K562 (cell line): ENCODE measurements around the gene DNASE2B. TPM values are rescaled to one million over a fixed set of nuclear protein-coding genes. Genes with fewer than 3 reads are reported as not detected.
A peak's percentile ranks its signal among the peaks of the same experiment; 100 is the strongest.

ENCODE experiments used
- ATAC-seq: fragments of 200-7000 bp; cut with Tn5 transposase; 3 replicates; pipeline ENCODE4 v1.9.1; 2020; ENCODE audit warnings: moderate library complexity
- BruUV-seq: library from RNA; stranded (reverse); fragments of 400-500 nt; replicated peaks from 2 replicates; lab custom pipeline; 2021; lab: Mats Ljungman, UMichigan
- CTCF ChIA-PET: fragments of 300-600 bp; formaldehyde crosslinking; extraction: SDS; loops from one replicate; lab custom pipeline; 2021; ENCODE audit warnings: low intra/inter-chr PET ratio; lab: Yijun Ruan, JAX
- POLR2A ChIA-PET: fragments of 300-600, 350-650 bp; sonication (Branson Sonifier 250); formaldehyde crosslinking; extraction: SDS; loops from one replicate; lab custom pipeline; 2021; ENCODE audit warnings: antibody characterized with exemption, inconsistent platforms; lab: Yijun Ruan, JAX
- DNase-seq, 4 experiments: peaks; one replicate each; pipeline versions ENCODE4 v3.0.0 to v3.0.0-alpha.2; 2011 to 2018; ENCODE audit warnings: low spot score in 3 of 4, mixed read lengths in 3 of 4; ENCODE audit errors: extremely low read depth in 1 of 4
- FAIRE-seq: peaks from 2 replicates; lab custom pipeline; 2011; peaks lifted over from hg19 to GRCh38; lab: Jason Lieb, UNC
- H2AFZ ChIP-seq: 2 replicates; pipeline ENCODE4 v1.6.0; 2011; ENCODE audit warnings: low read depth, low read length, control low read depth, inconsistent platforms
- H3K27ac ChIP-seq: fragments of 200-600 bp; 3 replicates; pipeline ENCODE4 v1.8.0; 2011; ENCODE audit warnings: low read depth, mild to moderate bottlenecking, control low read depth, inconsistent platforms, low read length, moderate library complexity, mixed read lengths; ENCODE audit errors: extremely low read depth
- H3K27me3 ChIP-seq, 2 experiments: fragments of 300-600 bp in 1 of 2; 2 replicates in 1 of 2; 3 replicates in 1 of 2; pipeline versions ENCODE4 v1.6.0 to v1.8.0; 2011; ENCODE audit warnings: inconsistent platforms in 2 of 2, low read length in 2 of 2, mild to moderate bottlenecking in 1 of 2, mixed read lengths in 1 of 2, moderate library complexity in 1 of 2; ENCODE audit not compliant: control insufficient read depth in 2 of 2, insufficient read depth in 2 of 2
- H3K36me3 ChIP-seq: fragments of 300-600 bp; 3 replicates; pipeline ENCODE4 v1.8.0; 2011; ENCODE audit warnings: mild to moderate bottlenecking, low read length, inconsistent platforms; ENCODE audit not compliant: control insufficient read depth, insufficient read depth
- H3K4me1 ChIP-seq, 2 experiments: fragments of 200-600 bp in 1 of 2; replicated peaks in 1 of 2; 2 replicates in 1 of 2; 3 replicates in 1 of 2; pipeline versions ENCODE4 v1.5.1 to v1.8.0; 2011; ENCODE audit warnings: inconsistent platforms in 2 of 2, low read length in 2 of 2, mild to moderate bottlenecking in 1 of 2, mixed read lengths in 1 of 2, moderate library complexity in 1 of 2; ENCODE audit not compliant: control insufficient read depth in 2 of 2, insufficient read depth in 2 of 2
- H3K4me2 ChIP-seq: 2 replicates; pipeline ENCODE4 v1.6.1; 2011; ENCODE audit warnings: low read length, control low read depth, inconsistent platforms, mixed read lengths; ENCODE audit not compliant: insufficient read depth
- H3K4me3 ChIP-seq: fragments of 200-600 bp; sonication (generic), shearing (Covaris generic); 2 replicates; pipeline ENCODE4 v1.5.1; 2016; ENCODE audit warnings: control low read depth, inconsistent platforms
- H3K79me2 ChIP-seq: fragments of 200-600 bp; 3 replicates; pipeline ENCODE4 v1.8.0; 2011; ENCODE audit warnings: low read length, inconsistent platforms; ENCODE audit not compliant: control insufficient read depth, insufficient read depth
- H3K9ac ChIP-seq, 2 experiments: 2 replicates each; pipeline versions ENCODE4 v1.6.0 to v1.6.1; 2011; ENCODE audit warnings: low read depth in 2 of 2, low read length in 2 of 2, control low read depth in 1 of 2, inconsistent platforms in 1 of 2, mild to moderate bottlenecking in 1 of 2, mixed read lengths in 1 of 2; ENCODE audit not compliant: insufficient read depth in 1 of 2
- H3K9me1 ChIP-seq: one replicate; pipeline ENCODE4 v1.6.0; 2011; ENCODE audit warnings: inconsistent platforms, mild to moderate bottlenecking, low read length, moderate library complexity; ENCODE audit not compliant: control insufficient read depth, insufficient read depth
- H3K9me3 ChIP-seq: replicated peaks from 2 replicates; pipeline ENCODE4 v1.5.1; 2011; ENCODE audit warnings: low read depth, low read length, inconsistent platforms; ENCODE audit not compliant: control insufficient read depth, insufficient read depth
- H4K20me1 ChIP-seq: replicated peaks from 2 replicates; pipeline ENCODE4 v1.6.1; 2011; ENCODE audit warnings: low read length, inconsistent platforms, mixed read lengths; ENCODE audit not compliant: control insufficient read depth, insufficient read depth
- HNRNPL ChIP-seq: fragments of 200-400 bp; formaldehyde crosslinking; IDR thresholded peaks from 2 replicates; pipeline ENCODE4 v1.6.1; 2017; ENCODE audit warnings: low read depth, mild to moderate bottlenecking, low read length
- RBM17 ChIP-seq: fragments of 200-400 bp; formaldehyde crosslinking; IDR thresholded peaks from 2 replicates; pipeline ENCODE4 v1.6.1; 2017; ENCODE audit warnings: low read depth, mild to moderate bottlenecking, low read length, borderline replicate concordance
- RFX1 ChIP-seq: fragments of 450-650 bp; IDR thresholded peaks from 2 replicates; pipeline ENCODE4 v1.6.1; 2016; ENCODE audit warnings: mild to moderate bottlenecking, moderate library complexity
- SMC3 ChIP-seq: conservative IDR thresholded peaks from 2 replicates; pipeline ENCODE4 v1.6.1; 2011; ENCODE audit warnings: low read depth, low read length, improper control_type of control experiment; ENCODE audit not compliant: insufficient read depth
- ZNF253 ChIP-seq: fragments of 250-450 bp; sonication (Bioruptor Pico); conservative IDR thresholded peaks from 2 replicates; pipeline ENCODE4 v1.6.1; 2021; ENCODE audit warnings: mild to moderate bottlenecking
- ZNF57 ChIP-seq: fragments of 450-650 bp; formaldehyde crosslinking; IDR thresholded peaks from 2 replicates; pipeline ENCODE4 v1.4.0; 2020; ENCODE audit warnings: mild to moderate bottlenecking, moderate library complexity
- WGBS: fragments of 100-300 bp; shearing (Covaris generic); methylation state at CpG from one replicate; pipeline ENCODE4 v1.1.6; 2016; ENCODE audit warnings: low coverage, mixed read lengths; ENCODE audit not compliant: insufficient coverage; ENCODE audit errors: missing lambda C conversion rate; 5-methylcytosine and 5-hydroxymethylcytosine counted together
- in situ Hi-C: fragments of 300-500 bp; cut with MboI; formaldehyde crosslinking; loops from 4 replicates; pipeline ENCODE4 v1.15.0; 2018; ENCODE audit warnings: inconsistent platforms, mixed read lengths
- intact Hi-C: fragments of 100-400 bp; cut with micrococcal nuclease; formaldehyde crosslinking; loops from 2 replicates; pipeline ENCODE4 v1.14.2; 2022
- polyA plus RNA-seq, 8 experiments: library from polyadenylated mRNA; depleted of rRNA in 4 of 8; stranded (reverse) in 5 of 8; unstranded in 3 of 8; fragments of >200 nt; fragmentation: Nextera tagmentation in 2 of 8; fragmentation: Illumina TruSeq in 1 of 8; extraction: Ambion mirVana in 2 of 8; extraction: Trizol in 1 of 8; gene quantifications; 2 replicates each; pipeline versions ENCODE4 v1.2.1 to v1.2.3, GENCODE V29; 2011 to 2014; ENCODE audit warnings: inconsistent platforms in 1 of 8, missing spikeins in 1 of 8
- total RNA-seq, 7 experiments: library from RNA; depleted of rRNA in 6 of 7; stranded (reverse); fragments of >200 nt in 6 of 7; fragmentation: Illumina TruSeq in 2 of 7; extraction: Trizol in 2 of 7; gene quantifications; 2 replicates each; pipeline versions ENCODE4 v1.2.1 to v1.2.3, GENCODE V29; 2011 to 2021; ENCODE audit warnings: low replicate concordance in 1 of 7
- TF ChIP-seq, protein P1 (sequence below), 2 experiments: fragments of 200-800 bp in 1 of 2; sonication (Bioruptor generic) in 1 of 2; sonication (generic) in 1 of 2; formaldehyde crosslinking in 1 of 2; IDR thresholded peaks in 1 of 2; conservative IDR thresholded peaks in 1 of 2; 2 replicates each; pipeline versions ENCODE4 v1.5.0 to v1.6.1; 2016 to 2020; ENCODE audit warnings: missing compliant biosample characterization in 1 of 2, missing genetic modification characterization in 1 of 2, missing genetic modification reagents in 1 of 2

Gene DNASE2B
- total and polyA plus RNA-seq, 9 of the 15 experiments (the other 6 are each of a cell fraction or from before 2014, with no cell fraction given) = not detected

- FAIRE-seq = no peak
- no peak overlapping the region for H3K4me2 ChIP-seq
- intact Hi-C loops = no loop called here
- TF ChIP-seq ZNF57 (CRISPR knock-in tag) (no peak), ZNF253 (no peak), RFX1 (peak; percentile 67), HNRNPL (no peak), SMC3 (no peak), RBM17 (no peak)
- TF ChIP-seq, protein P1, sequence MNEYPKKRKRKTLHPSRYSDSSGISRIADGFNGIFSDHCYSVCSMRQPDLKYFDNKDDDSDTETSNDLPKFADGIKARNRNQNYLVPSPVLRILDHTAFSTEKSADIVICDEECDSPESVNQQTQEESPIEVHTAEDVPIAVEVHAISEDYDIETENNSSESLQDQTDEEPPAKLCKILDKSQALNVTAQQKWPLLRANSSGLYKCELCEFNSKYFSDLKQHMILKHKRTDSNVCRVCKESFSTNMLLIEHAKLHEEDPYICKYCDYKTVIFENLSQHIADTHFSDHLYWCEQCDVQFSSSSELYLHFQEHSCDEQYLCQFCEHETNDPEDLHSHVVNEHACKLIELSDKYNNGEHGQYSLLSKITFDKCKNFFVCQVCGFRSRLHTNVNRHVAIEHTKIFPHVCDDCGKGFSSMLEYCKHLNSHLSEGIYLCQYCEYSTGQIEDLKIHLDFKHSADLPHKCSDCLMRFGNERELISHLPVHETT (CRISPR knock-in tag; conservative IDR thresholded peaks at IDR 0.05 in 1 of 2, IDR thresholded peaks at IDR 0.05 in 1 of 2) = no peak
- H4K20me1 ChIP-seq = no peaks in the 10 kb centered on the region
- no peaks in the 10 kb centered on the region for H3K27me3 ChIP-seq
- no peaks in the 10 kb centered on the region for H3K79me2 ChIP-seq
- no peak for DNase-seq
- no peaks in the 10 kb centered on the region for H3K36me3 ChIP-seq
- no peaks in the 10 kb centered on the region for H3K9me1 ChIP-seq
- ChIA-PET POLR2A (interaction anchor here (0.7 kb wide), 1 partner anchor 99 kb away, joined by 3 read pairs; no protein-coding TSS in a partner anchor), CTCF (no interaction called here)
- H3K9me3 ChIP-seq = no peaks in the 10 kb centered on the region
- H3K4me1 ChIP-seq = no peaks in the 10 kb centered on the region
- no TSS peak for BruUV-seq
- no peak overlapping the region for H3K4me3 ChIP-seq
- H2AFZ ChIP-seq = no peak overlapping the region
- WGBS = 10% methylated on average over 5 of the region's 5 CpGs
- in situ Hi-C loops = no loop called here
- H3K27ac ChIP-seq = no peak overlapping the region
- no peak overlapping the region for H3K9ac ChIP-seq
- ATAC-seq = no peak
Observed at GRCh38 chr1:84386716-84387479, 11.4 kb upstream of the DNASE2B start.
